Liver (tissue), 9 donors: ENCODE measurements around the gene ERCC6. TPM values are rescaled to one million over a fixed set of nuclear protein-coding genes. Genes with fewer than 3 reads are reported as not detected.

ENCODE experiments used
- DNase-seq: peaks from one replicate; pipeline ENCODE4 v3.0.0-alpha.2; 2017; ENCODE audit warnings: low spot score
- H3K27ac ChIP-seq, 2 donors: one replicate each; pipeline ENCODE4 v1.7.0; 2013; ENCODE audit warnings: inconsistent platforms in 2 of 2, low read length in 2 of 2, control low read depth in 1 of 2, low read depth in 1 of 2, mild to moderate bottlenecking in 1 of 2
- H3K27me3 ChIP-seq, 4 donors: one replicate each; pipeline versions ENCODE4 v1.6.1 to v1.7.0; 2013; ENCODE audit warnings: low read length in 3 of 4, inconsistent platforms in 1 of 4, mild to moderate bottlenecking in 1 of 4, moderate library complexity in 1 of 4; ENCODE audit not compliant: control insufficient read depth in 4 of 4, insufficient read depth in 4 of 4
- H3K36me3 ChIP-seq, 4 donors: one replicate each; pipeline versions ENCODE4 v1.6.1 to v1.7.0; 2013; ENCODE audit warnings: low read length in 3 of 4, mild to moderate bottlenecking in 3 of 4, low read depth in 1 of 4, moderate library complexity in 1 of 4; ENCODE audit not compliant: control insufficient read depth in 4 of 4, insufficient read depth in 3 of 4
- H3K4me1 ChIP-seq, 4 donors: one replicate each; pipeline versions ENCODE4 v1.6.1 to v1.7.0; 2013; ENCODE audit warnings: low read length in 3 of 4, mild to moderate bottlenecking in 3 of 4, moderate library complexity in 1 of 4; ENCODE audit not compliant: control insufficient read depth in 4 of 4, insufficient read depth in 4 of 4
- H3K4me3 ChIP-seq, 3 donors: one replicate each; pipeline versions ENCODE4 v1.6.1 to v1.7.0; 2013; ENCODE audit warnings: low read length in 3 of 3, control low read depth in 1 of 3, low read depth in 1 of 3, mild to moderate bottlenecking in 1 of 3
- H3K9ac ChIP-seq, 2 donors: one replicate each; pipeline ENCODE4 v1.7.0; 2013; ENCODE audit warnings: low read length in 2 of 2, mild to moderate bottlenecking in 2 of 2, moderate library complexity in 2 of 2, control low read depth in 1 of 2, low read depth in 1 of 2
- H3K9me3 ChIP-seq, 4 donors: one replicate each; pipeline versions ENCODE4 v1.6.1 to v1.7.0; 2013; ENCODE audit warnings: low read length in 3 of 4; ENCODE audit not compliant: control insufficient read depth in 4 of 4
- CTCF ChIP-seq: fragments of 150-350 bp; IDR thresholded peaks from 2 replicates; pipeline ENCODE4 v1.5.1; 2017; ENCODE audit warnings: improper control_type of control experiment, low read depth, low read length; ENCODE audit not compliant: missing input control
- EGR1 ChIP-seq, 2 donors: IDR thresholded peaks; 2 replicates each; pipeline ENCODE4 v1.6.1; 2016 to 2018; ENCODE audit warnings: antibody characterized with exemption in 2 of 2, low read depth in 2 of 2
- FOXA1 ChIP-seq: IDR thresholded peaks from 2 replicates; pipeline ENCODE4 v1.6.1; 2016; ENCODE audit warnings: antibody characterized with exemption
- GABPA ChIP-seq, 2 donors: IDR thresholded peaks in 1 of 2; conservative IDR thresholded peaks in 1 of 2; 2 replicates each; pipeline ENCODE4 v1.6.1; 2016; ENCODE audit warnings: antibody characterized with exemption in 2 of 2, mild to moderate bottlenecking in 1 of 2, moderate library complexity in 1 of 2
- HNF4A ChIP-seq, 2 donors: conservative IDR thresholded peaks; 2 replicates each; pipeline ENCODE4 v1.6.1; 2016; ENCODE audit warnings: antibody characterized with exemption in 2 of 2, mild to moderate bottlenecking in 2 of 2
- HNF4G ChIP-seq: IDR thresholded peaks from 2 replicates; pipeline ENCODE4 v1.6.1; 2016; ENCODE audit warnings: antibody characterized with exemption
- JUND ChIP-seq, 2 donors: IDR thresholded peaks; 2 replicates each; pipeline ENCODE4 v1.6.1; 2016; ENCODE audit warnings: antibody characterized with exemption in 2 of 2
- REST ChIP-seq: IDR thresholded peaks from 2 replicates; pipeline ENCODE4 v1.6.1; 2016; ENCODE audit warnings: antibody characterized with exemption, mild to moderate bottlenecking
- TAF1 ChIP-seq: conservative IDR thresholded peaks from 2 replicates; pipeline ENCODE4 v1.6.1; 2016; ENCODE audit warnings: antibody characterized with exemption, mild to moderate bottlenecking
- YY1 ChIP-seq: IDR thresholded peaks from 2 replicates; pipeline ENCODE4 v1.6.1; 2016; ENCODE audit warnings: antibody characterized with exemption, mild to moderate bottlenecking
- WGBS: extraction: QIAGEN DNeasy Blood & Tissue Kit; methylation state at CpG from one replicate; pipeline ENCODE4 v1.1.7; 2013; 5-methylcytosine and 5-hydroxymethylcytosine counted together
- polyA plus RNA-seq, 2 donors: library from polyadenylated mRNA; stranded (reverse) in 1 of 2; unstranded in 1 of 2; fragments of 200-250 nt in 1 of 2; fragments of >200 nt in 1 of 2; fragmentation: Nextera tagmentation in 1 of 2; extraction: Ambion mirVana in 1 of 2; gene quantifications; one replicate each; pipeline versions ENCODE4 v1.2.1 to v1.2.3, GENCODE V29; 2013 to 2015
- total RNA-seq, 2 donors: library from RNA; depleted of rRNA; stranded (reverse); fragments of >200 nt; gene quantifications; one replicate each; pipeline ENCODE4 v1.2.3, GENCODE V29; 2014
- TF ChIP-seq, protein P1 (sequence below): IDR thresholded peaks from 2 replicates; pipeline ENCODE4 v1.6.1; 2016; ENCODE audit warnings: antibody characterized with exemption
- TF ChIP-seq, protein P2 (sequence below): IDR thresholded peaks from 2 replicates; pipeline ENCODE4 v1.6.1; 2016; ENCODE audit warnings: antibody characterized with exemption
- TF ChIP-seq, protein P3 (sequence below): IDR thresholded peaks from 2 replicates; pipeline ENCODE4 v1.6.1; 2016; ENCODE audit warnings: antibody characterized with exemption
- donor health status: healthy.
- donor health status: healthy.
- donor health status: healthy.
- donor health status: healthy.
- donor health status: healthy.

Gene ERCC6
- total and polyA plus RNA-seq, 4 donors = 2.3 to 17.1 (median 7.5) TPM

DNA sequence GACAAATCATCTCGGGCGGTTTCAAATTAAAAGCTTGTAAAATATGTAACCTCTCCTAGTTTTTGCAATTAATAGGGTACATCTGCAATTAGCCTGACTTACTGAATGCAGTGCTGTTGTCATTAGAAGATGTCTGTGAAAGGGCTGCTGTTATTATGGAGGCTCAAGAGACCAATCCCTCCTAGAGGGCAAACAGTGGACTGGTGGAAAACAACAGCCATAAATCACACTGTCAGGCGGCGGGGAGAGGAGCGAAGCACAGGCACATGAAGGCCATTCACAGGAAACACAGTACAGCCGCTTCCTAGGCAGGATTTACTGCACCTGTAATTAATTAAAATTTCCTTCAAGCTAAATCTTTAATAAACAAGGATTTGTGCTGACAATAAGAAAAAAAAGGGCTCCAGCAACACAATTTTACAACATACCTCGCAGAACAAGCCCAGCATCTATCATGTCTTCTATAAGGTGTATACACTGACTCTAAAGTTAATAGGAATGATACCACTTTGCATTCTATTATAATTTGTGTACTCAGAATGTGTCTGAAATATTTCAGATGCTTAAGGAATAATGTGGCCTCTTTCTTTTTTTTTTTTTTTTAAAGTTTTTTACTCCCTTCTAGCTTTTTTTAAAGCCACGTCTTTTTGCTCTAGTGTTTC is 50.7 kb downstream of the ERCC6 start:
- Histone ChIP-seq H3K4me3 (no peak overlapping the region), H3K4me1 (no peaks in the 10 kb centered on the region), H3K36me3 (peaks cover 0 to 10% (median 1%) of the 10 kb centered on the region in 4 donors), H3K9me3 (no peaks in the 10 kb centered on the region), H3K9ac (no peak overlapping the region), H3K27me3 (no peaks in the 10 kb centered on the region), H3K27ac (no peak overlapping the region)
- 91% methylated on average over 8 of the region's 8 CpGs for WGBS
- no peak for TF ChIP-seq HNF4A (conservative IDR thresholded peaks at IDR 0.05)
- DNase-seq = no peak

GRCh38 chr10:49486738-49487137 is 52.2 kb downstream of the ERCC6 start:
- DNase-seq = no peak
- 37% methylated on average over 1 of the region's 1 CpG for WGBS
- Histone ChIP-seq H3K9ac (no peak overlapping the region), H3K4me3 (no peak overlapping the region), H3K9me3 (no peaks in the 10 kb centered on the region), H3K4me1 (no peaks in the 10 kb centered on the region), H3K36me3 (peaks cover 0 to 8% (median 4%) of the 10 kb centered on the region in 4 donors), H3K27me3 (no peaks in the 10 kb centered on the region), H3K27ac (no peak overlapping the region)
- TF ChIP-seq JUND (IDR thresholded peaks at IDR 0.05) (no peak), REST (no peak), HNF4A (conservative IDR thresholded peaks at IDR 0.05) (no peak), GABPA (IDR thresholded peaks at IDR 0.05 in 1 of 2, conservative IDR thresholded peaks at IDR 0.05 in 1 of 2) (no peak), HNF4G (no peak), EGR1 (IDR thresholded peaks at IDR 0.05; ENCODE audit: low read depth in 2 of 2) (no peak), FOXA1 (no peak), TAF1 (no peak), YY1 (no peak), CTCF (no peak)
- TF ChIP-seq, protein P1, sequence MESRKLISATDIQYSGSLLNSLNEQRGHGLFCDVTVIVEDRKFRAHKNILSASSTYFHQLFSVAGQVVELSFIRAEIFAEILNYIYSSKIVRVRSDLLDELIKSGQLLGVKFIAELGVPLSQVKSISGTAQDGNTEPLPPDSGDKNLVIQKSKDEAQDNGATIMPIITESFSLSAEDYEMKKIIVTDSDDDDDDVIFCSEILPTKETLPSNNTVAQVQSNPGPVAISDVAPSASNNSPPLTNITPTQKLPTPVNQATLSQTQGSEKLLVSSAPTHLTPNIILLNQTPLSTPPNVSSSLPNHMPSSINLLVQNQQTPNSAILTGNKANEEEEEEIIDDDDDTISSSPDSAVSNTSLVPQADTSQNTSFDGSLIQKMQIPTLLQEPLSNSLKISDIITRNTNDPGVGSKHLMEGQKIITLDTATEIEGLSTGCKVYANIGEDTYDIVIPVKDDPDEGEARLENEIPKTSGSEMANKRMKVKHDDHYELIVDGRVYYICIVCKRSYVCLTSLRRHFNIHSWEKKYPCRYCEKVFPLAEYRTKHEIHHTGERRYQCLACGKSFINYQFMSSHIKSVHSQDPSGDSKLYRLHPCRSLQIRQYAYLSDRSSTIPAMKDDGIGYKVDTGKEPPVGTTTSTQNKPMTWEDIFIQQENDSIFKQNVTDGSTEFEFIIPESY = no peak
- TF ChIP-seq, protein P2, sequence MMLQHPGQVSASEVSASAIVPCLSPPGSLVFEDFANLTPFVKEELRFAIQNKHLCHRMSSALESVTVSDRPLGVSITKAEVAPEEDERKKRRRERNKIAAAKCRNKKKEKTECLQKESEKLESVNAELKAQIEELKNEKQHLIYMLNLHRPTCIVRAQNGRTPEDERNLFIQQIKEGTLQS = no peak
- TF ChIP-seq, protein P3, sequence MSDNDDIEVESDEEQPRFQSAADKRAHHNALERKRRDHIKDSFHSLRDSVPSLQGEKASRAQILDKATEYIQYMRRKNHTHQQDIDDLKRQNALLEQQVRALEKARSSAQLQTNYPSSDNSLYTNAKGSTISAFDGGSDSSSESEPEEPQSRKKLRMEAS = no peak
